Kidney epithelial cell (primary cell): Measurements from ENCODE around the gene A2M. TPM values are rescaled to one million over a fixed set of nuclear protein-coding genes. Genes with fewer than 3 reads are reported as not detected.

Experiments used
- DNase-seq: peaks from one replicate; pipeline ENCODE4 v3.0.0-alpha.2; 2010; ENCODE audit warnings: low read depth
- H3K27me3 ChIP-seq: 2 replicates; pipeline ENCODE4 v1.6.0; 2011; ENCODE audit warnings: low read length; ENCODE audit not compliant: control insufficient read depth, insufficient read depth
- H3K36me3 ChIP-seq: 2 replicates; pipeline ENCODE4 v1.5.1; 2011; ENCODE audit warnings: low read length; ENCODE audit not compliant: control insufficient read depth, insufficient read depth
- H3K4me3 ChIP-seq: 2 replicates; pipeline ENCODE4 v1.5.1; 2011; ENCODE audit warnings: low read depth, mild to moderate bottlenecking, control low read depth, low read length
- total RNA-seq: library from RNA; depleted of rRNA; stranded (reverse); fragments of >200 nt; gene quantifications from 2 replicates; pipeline ENCODE4 v1.2.3, GENCODE V29; 2015
- TF ChIP-seq, protein P1 (sequence below): IDR thresholded peaks from 2 replicates; pipeline ENCODE4 v1.5.1; 2011; ENCODE audit warnings: mild to moderate bottlenecking, moderate library complexity, low read length, control low read depth, inconsistent platforms; ENCODE audit not compliant: insufficient read depth, poor library complexity, severe bottlenecking

The A2M gene
- total RNA-seq, 1 donor from 2014 or later: 5.1 TPM

DNA sequence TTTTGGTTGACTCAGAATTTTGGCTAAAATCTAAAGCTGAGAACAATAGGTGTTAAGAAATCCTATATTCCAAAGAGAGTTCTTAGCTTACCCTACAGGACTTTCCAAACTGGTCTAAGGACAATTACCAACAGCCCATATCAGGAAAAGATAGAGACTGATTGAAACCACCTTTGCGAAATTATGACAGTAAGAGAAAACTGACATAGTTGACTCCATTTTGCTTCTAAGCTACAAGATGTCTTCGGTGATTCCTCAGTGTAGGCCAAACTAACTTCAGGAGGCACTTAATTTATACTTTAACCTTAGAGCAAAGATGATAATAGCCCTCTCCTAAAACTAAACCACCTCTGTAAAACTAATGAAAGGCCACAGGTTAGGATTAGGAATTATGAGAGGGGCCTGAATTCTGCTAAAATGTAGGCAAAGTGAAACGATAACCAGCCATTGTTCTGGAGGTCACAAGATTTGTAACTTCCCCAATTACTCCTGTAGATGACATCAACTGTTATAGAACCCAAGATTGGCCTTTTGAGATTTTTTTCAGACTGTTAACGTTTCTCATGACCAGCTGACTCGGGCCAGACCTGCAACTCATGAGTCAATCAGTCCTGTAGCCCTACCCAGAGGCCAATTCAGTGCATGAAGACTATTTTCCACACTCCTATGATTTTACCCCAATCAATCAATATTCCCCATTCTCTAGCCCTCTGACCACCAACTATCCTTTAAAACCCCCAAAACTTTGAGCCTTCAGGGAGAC lies 83.3 kb downstream of the A2M start:
- Histone ChIP-seq H3K36me3 (no peaks in the 10 kb centered on the region), H3K4me3 (no peak overlapping the region), H3K27me3 (no peaks in the 10 kb centered on the region)
- no peak for DNase-seq
- TF ChIP-seq, protein P1, sequence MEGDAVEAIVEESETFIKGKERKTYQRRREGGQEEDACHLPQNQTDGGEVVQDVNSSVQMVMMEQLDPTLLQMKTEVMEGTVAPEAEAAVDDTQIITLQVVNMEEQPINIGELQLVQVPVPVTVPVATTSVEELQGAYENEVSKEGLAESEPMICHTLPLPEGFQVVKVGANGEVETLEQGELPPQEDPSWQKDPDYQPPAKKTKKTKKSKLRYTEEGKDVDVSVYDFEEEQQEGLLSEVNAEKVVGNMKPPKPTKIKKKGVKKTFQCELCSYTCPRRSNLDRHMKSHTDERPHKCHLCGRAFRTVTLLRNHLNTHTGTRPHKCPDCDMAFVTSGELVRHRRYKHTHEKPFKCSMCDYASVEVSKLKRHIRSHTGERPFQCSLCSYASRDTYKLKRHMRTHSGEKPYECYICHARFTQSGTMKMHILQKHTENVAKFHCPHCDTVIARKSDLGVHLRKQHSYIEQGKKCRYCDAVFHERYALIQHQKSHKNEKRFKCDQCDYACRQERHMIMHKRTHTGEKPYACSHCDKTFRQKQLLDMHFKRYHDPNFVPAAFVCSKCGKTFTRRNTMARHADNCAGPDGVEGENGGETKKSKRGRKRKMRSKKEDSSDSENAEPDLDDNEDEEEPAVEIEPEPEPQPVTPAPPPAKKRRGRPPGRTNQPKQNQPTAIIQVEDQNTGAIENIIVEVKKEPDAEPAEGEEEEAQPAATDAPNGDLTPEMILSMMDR: no peak

DNA sequence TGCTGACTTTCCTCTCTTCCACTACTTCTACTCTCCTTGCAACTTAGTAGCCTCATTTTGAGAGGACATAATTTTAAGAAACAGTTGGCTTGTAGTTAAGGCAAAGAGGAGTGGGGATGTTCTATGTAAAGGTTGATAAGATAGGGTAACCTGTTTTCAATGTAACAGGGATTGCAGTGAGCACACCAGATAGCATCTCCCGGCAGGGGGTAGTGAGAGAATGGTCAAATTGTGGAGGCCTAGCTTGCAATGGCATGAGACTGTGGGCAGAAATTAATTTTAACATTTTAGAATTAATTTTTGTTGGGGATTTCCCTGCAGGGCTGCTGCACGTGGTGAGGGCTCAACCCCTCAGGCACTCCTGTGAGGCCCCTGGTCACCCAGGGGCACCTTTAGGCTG lies 84.9 kb downstream of the A2M start:
- no peak for DNase-seq
- TF ChIP-seq, protein P1: no peak
- H3K36me3 ChIP-seq: no peaks in the 10 kb centered on the region
- H3K4me3 ChIP-seq: no peak overlapping the region
- no peaks in the 10 kb centered on the region for H3K27me3 ChIP-seq

DNA sequence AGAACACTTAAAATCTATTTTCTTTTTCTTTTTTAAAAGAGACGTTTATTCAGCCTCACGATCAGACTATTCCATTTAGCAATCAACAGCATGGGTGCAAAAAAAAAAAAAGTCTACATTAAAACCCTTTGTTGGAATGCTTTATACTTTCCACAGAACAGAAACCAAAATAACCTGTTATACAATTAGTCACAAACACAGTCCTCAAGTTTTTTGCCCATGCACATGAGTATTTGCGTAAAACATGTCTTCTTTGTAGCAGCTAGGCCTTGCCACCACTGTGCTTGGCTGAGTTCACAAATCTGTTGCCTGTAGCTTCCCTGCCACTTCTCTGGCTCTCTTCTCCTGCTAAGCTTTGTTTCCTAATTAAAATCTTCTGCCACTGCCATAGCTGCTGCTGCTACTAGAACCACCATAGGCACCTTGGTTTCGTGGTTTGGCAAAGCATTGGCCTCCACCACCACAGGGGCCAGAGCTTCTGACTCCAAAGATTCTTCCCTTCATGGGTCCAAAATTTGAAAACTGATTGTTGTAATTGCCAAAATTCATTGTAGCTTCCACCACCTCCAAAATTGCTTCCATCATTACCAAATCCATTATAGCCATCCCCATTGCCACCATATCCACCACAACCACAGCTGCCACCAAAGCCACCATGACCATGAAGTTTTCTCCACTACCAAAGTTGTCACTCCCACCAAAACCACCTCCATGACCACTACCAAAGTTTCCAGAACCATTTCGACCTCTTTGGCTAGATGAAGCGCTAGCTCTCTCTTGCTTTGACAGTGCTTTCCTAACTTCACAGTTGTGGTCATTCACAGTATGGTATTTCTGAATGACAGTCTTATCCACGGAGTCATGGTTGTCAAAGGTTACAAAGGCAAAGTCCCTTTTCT lies 88.3 kb downstream of the A2M start:
- no peak for DNase-seq
- H3K27me3 ChIP-seq: no peaks in the 10 kb centered on the region
- H3K36me3 ChIP-seq: no peaks in the 10 kb centered on the region
- H3K4me3 ChIP-seq: no peak overlapping the region
- TF ChIP-seq, protein P1: no peak

DNA sequence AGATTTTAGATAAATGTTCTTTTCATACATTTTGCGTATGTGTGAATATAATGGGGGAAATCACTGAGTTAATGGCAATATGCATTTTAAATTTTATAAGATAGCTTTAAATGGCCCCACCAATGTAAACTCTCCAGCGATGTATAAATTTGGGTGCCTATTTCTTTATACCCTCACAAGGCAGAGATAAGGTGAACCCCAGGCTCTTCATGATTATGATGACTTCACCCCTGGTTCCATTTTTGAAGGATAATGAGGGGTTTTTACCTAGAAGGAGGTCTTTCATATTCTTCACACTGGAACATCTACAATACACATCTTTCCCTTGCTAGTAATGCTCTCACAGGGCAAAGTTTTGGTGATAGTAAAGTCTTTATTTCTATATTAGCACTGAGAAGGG lies 91.2 kb downstream of the A2M start:
- Histone ChIP-seq H3K4me3 (no peak overlapping the region), H3K27me3 (no peaks in the 10 kb centered on the region), H3K36me3 (no peaks in the 10 kb centered on the region)
- DNase-seq: no peak
- TF ChIP-seq, protein P1: no peak

DNA sequence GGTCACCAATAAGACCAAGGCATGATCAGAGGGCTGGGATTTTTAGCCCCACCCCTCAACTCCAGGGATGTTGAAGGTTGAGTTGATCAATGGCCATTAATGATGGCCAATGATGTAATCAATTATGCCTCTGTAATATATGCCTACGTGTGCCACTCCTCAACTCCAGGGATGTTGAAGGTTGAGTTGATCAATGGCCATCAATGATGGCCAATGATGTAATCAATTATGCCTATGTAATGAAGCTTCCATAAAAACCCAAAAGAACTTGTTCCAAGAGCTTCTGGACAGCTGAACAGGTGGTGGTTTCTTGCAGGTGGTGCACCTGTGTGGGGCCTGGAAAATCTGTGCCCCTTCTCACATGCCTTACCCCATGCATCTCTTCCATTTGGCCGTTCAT lies 93.1 kb downstream of the A2M start:
- TF ChIP-seq, protein P1: no peak
- no peak for DNase-seq
- no peaks in the 10 kb centered on the region for H3K36me3 ChIP-seq
- H3K27me3 ChIP-seq: no peaks in the 10 kb centered on the region
- H3K4me3 ChIP-seq: no peak overlapping the region

Other genes starting within 250 kb of the A2M start
- 67.8 and 76.7 TPM in 2 replicates for gene PHC1, start 201.4 kb downstream of the A2M start, total RNA-seq
- gene M6PR, start 166.3 kb downstream of the A2M start, total RNA-seq: 220 and 256 TPM in 2 replicates
- gene KLRG1, start 126.4 kb downstream of the A2M start, total RNA-seq: 0.48 and 2.5 TPM in 2 replicates
- gene PZP, start 92.5 kb upstream of the A2M start, total RNA-seq: not detected in 2 replicates